OCI-LY3 (cell line): ENCODE measurements around the gene IL13.

ENCODE experiments used
- H2AFZ ChIP-seq: fragments of 200-600, 300-600 bp; shearing (Covaris generic); 2 replicates; pipeline ENCODE4 v1.6.0; 2014; ENCODE audit warnings: antibody characterized with exemption, low read depth, low read length
- H3K27ac ChIP-seq: fragments of 200-600, 300-600 bp; sonication (generic); 2 replicates; pipeline ENCODE4 v1.5.1; 2014; ENCODE audit warnings: mild to moderate bottlenecking, low read length, moderate library complexity, mixed read lengths
- H3K27me3 ChIP-seq: fragments of 200-600, 300-600 bp; sonication (generic); 2 replicates; pipeline ENCODE4 v1.6.1; 2014; ENCODE audit warnings: low read depth, low read length, mixed read lengths
- H3K36me3 ChIP-seq: fragments of 200-600, 300-600 bp; sonication (generic); replicated peaks from 2 replicates; pipeline ENCODE3; 2014; ENCODE audit warnings: low read depth, low read length, mixed read lengths
- H3K4me1 ChIP-seq: fragments of 300-600, 200-600 bp; sonication (generic); 2 replicates; pipeline ENCODE4 v1.6.1; 2014; ENCODE audit warnings: low read length, mixed read lengths
- H3K4me2 ChIP-seq: fragments of 200-600, 300-600 bp; sonication (generic); 2 replicates; pipeline ENCODE4 v1.6.1; 2014; ENCODE audit warnings: low read length, mixed read lengths
- H3K4me3 ChIP-seq: fragments of 300-600, 200-600 bp; sonication (generic); 2 replicates; pipeline ENCODE4 v1.5.1; 2014; ENCODE audit warnings: antibody characterized with exemption, mild to moderate bottlenecking, low read length, moderate library complexity
- H3K79me2 ChIP-seq: fragments of 300-600, 200-600 bp; shearing (Covaris generic); 2 replicates; pipeline ENCODE4 v1.6.1; 2014; ENCODE audit warnings: mild to moderate bottlenecking, low read length, mixed read lengths
- H3K9ac ChIP-seq: fragments of 300-600, 200-600 bp; shearing (Covaris generic); 2 replicates; pipeline ENCODE4 v1.6.0; 2014; ENCODE audit warnings: mild to moderate bottlenecking, low read length, moderate library complexity
- H3K9me3 ChIP-seq: fragments of 200-600, 300-600 bp; shearing (Covaris generic); 2 replicates; pipeline ENCODE4 v1.6.1; 2014; ENCODE audit warnings: low read length, mixed read lengths; ENCODE audit not compliant: insufficient read depth
- H4K20me1 ChIP-seq: fragments of 200-600, 300-600 bp; sonication (generic); 2 replicates; pipeline ENCODE4 v1.6.1; 2016; ENCODE audit warnings: low read length, mixed read lengths; ENCODE audit not compliant: insufficient read depth
- EZH2phosphoT487 ChIP-seq: fragments of 200-600 bp; shearing (Covaris generic); IDR thresholded peaks from 2 replicates; pipeline ENCODE4 v1.6.1; 2018; ENCODE audit warnings: antibody characterized with exemption, mixed run types, low read depth
- TF ChIP-seq, protein P1 (sequence below): fragments of 200-600, 300-600 bp; sonication (generic); IDR thresholded peaks from 2 replicates; pipeline ENCODE4 v1.5.1; 2014; ENCODE audit warnings: antibody characterized with exemption, low read length, low read depth

The IL13 gene

DNA sequence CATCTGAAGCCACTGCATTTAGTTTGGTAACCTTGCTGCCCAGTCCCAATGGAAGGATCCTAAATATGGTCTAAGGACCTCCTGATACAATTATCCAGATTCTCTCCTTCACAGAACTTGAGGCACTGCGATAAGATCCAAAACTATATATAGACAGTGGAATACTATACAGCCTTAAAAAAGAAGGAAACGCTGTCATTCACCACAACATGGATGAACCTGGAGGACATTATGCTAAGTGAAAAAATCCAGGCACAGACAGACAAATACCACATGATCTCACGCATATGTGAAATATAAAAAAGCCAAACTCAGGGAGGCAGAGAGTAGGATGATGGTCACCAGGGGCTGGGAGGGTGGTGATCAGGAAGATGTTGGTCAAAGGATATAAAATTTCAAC, 13.0 kb downstream of the IL13 start:
- no peak overlapping the region for H3K9ac ChIP-seq
- no peak overlapping the region for H3K4me3 ChIP-seq
- no peak overlapping the region for H3K4me2 ChIP-seq
- no peak overlapping the region for H2AFZ ChIP-seq
- H3K27ac ChIP-seq, result no peak overlapping the region
- no peaks in the 10 kb centered on the region for H3K36me3 ChIP-seq
- no peaks in the 10 kb centered on the region for H3K79me2 ChIP-seq
- peaks cover 1% of the 10 kb centered on the region for H3K27me3 ChIP-seq
- H3K9me3 ChIP-seq, result no peaks in the 10 kb centered on the region
- TF ChIP-seq EZH2phosphoT487, result no peak
- TF ChIP-seq, protein P1, sequence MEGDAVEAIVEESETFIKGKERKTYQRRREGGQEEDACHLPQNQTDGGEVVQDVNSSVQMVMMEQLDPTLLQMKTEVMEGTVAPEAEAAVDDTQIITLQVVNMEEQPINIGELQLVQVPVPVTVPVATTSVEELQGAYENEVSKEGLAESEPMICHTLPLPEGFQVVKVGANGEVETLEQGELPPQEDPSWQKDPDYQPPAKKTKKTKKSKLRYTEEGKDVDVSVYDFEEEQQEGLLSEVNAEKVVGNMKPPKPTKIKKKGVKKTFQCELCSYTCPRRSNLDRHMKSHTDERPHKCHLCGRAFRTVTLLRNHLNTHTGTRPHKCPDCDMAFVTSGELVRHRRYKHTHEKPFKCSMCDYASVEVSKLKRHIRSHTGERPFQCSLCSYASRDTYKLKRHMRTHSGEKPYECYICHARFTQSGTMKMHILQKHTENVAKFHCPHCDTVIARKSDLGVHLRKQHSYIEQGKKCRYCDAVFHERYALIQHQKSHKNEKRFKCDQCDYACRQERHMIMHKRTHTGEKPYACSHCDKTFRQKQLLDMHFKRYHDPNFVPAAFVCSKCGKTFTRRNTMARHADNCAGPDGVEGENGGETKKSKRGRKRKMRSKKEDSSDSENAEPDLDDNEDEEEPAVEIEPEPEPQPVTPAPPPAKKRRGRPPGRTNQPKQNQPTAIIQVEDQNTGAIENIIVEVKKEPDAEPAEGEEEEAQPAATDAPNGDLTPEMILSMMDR, result no peak
- H3K4me1 ChIP-seq, result peaks cover 41% of the 10 kb centered on the region
- no peaks in the 10 kb centered on the region for H4K20me1 ChIP-seq

DNA sequence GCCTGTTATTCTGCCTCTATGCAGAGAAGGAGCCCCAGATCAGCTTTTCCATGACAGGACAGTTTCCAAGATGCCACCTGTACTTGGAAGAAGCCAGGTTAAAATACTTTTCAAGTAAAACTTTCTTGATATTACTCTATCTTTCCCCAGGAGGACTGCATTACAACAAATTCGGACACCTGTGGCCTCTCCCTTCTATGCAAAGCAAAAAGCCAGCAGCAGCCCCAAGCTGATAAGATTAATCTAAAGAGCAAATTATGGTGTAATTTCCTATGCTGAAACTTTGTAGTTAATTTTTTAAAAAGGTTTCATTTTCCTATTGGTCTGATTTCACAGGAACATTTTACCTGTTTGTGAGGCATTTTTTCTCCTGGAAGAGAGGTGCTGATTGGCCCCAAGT, 15.5 kb downstream of the IL13 start:
- Histone ChIP-seq H3K4me3 (peak overlapping the region; percentile 80), H3K27me3 (peaks cover 13% of the 10 kb centered on the region), H3K4me2 (peak overlapping the region; percentile 89), H3K27ac (no peak overlapping the region), H4K20me1 (no peaks in the 10 kb centered on the region), H3K36me3 (no peaks in the 10 kb centered on the region), H2AFZ (no peak overlapping the region), H3K79me2 (no peaks in the 10 kb centered on the region), H3K9me3 (no peaks in the 10 kb centered on the region), H3K4me1 (peaks cover 43% of the 10 kb centered on the region), H3K9ac (no peak overlapping the region)
- no peak for TF ChIP-seq EZH2phosphoT487
- TF ChIP-seq, protein P1, result no peak

DNA sequence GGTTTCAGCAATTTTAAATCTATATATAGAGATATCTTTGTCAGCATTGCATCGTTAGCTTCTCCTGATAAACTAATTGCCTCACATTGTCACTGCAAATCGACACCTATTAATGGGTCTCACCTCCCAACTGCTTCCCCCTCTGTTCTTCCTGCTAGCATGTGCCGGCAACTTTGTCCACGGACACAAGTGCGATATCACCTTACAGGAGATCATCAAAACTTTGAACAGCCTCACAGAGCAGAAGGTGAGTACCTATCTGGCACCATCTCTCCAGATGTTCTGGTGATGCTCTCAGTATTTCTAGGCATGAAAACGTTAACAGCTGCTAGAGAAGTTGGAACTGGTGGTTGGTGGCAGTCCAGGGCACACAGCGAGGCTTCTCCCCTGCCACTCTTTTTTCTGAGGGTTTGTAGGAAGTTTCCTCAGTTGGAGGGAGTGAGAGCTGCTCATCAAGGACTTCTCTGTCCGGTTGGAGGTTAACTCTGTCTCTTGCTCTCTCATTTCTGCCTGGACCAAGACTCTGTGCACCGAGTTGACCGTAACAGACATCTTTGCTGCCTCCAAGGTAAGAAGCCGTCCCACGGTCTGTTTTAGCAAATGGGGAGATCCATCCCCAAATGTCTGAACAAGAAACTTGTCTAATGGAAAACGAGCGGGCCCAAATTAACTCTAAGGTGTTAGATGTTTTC, 16.1 kb downstream of the IL13 start, which contains the start of gene IL4:
Gene IL4, plus strand, starts transcription at position 51 of the 692 bp plus-strand sequence. Its CDS starts 62 bp downstream, at position 113.
- no peaks in the 10 kb centered on the region for H4K20me1 ChIP-seq
- H3K4me2 ChIP-seq, result peak within 1 kb of the TSS; percentile 89
- H3K4me3 ChIP-seq, result peak within 1 kb of the TSS; percentile 80
- H3K9ac ChIP-seq, result peak within 1 kb of the TSS; percentile 23
- 0 out of 2 replicates have a peak within 1 kb of the TSS, but pooled peaks have one; percentile 23 for H2AFZ ChIP-seq
- peaks cover 13% of the 10 kb centered on the region for H3K27me3 ChIP-seq
- H3K79me2 ChIP-seq, result no peaks in the 10 kb centered on the region
- H3K36me3 ChIP-seq, result no peaks in the 10 kb centered on the region
- H3K27ac ChIP-seq, result peak within 1 kb of the TSS; percentile 15
- H3K9me3 ChIP-seq, result no peaks in the 10 kb centered on the region
- peaks cover 43% of the 10 kb centered on the region for H3K4me1 ChIP-seq
- TF ChIP-seq EZH2phosphoT487, result no peak
- TF ChIP-seq, protein P1, result no peak

DNA sequence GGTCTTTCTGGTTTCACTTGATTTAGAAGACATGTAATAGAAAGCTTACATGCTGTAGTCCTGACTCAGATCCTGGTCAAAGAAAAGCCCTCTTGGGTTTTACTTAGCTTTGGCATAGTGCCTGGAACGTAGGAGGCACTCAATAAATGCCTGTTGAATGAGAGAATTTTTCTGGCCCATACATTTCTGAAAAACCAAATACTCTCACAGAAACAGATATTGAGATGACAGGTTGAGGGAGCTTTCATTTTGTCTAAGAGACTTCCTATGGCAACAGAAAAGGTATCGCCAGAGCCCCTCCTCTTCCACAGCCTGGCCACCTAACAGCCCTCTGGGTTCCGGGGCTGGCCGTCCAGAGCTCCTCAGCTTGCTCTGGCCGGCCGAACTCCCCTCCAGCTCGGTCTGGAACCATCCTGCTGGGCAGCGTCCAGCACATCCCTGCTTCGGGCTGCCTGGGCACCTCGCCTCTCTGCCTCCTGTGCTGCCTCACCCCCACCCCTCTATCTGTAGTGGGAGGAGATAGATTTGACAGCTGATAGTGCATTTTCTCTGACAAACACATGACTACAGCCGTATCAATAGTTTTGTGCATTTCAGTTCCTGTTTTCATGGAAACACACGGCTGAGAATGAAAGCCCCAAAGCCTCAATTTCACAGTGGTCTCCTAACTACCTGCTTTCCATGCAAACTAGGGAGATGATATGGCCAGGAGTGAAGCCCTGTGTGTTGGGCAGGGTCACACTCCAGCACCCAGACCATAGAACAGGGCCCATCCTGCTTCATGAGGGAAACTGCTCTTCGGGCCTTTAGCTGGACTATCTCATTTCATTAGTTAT, 16.9 kb downstream of the IL13 start:
- Histone ChIP-seq H3K9me3 (no peaks in the 10 kb centered on the region), H3K4me3 (peak overlapping the region; percentile 80), H3K9ac (peak overlapping the region; percentile 23), H2AFZ (peak overlapping the region; percentile 23; the same call in 1 of the 2 replicates), H3K4me1 (peaks cover 43% of the 10 kb centered on the region), H3K4me2 (peak overlapping the region; percentile 89), H3K27ac (peak overlapping the region; percentile 15), H4K20me1 (no peaks in the 10 kb centered on the region), H3K36me3 (no peaks in the 10 kb centered on the region), H3K79me2 (no peaks in the 10 kb centered on the region), H3K27me3 (peaks cover 13% of the 10 kb centered on the region)
- no peak for TF ChIP-seq EZH2phosphoT487
- TF ChIP-seq, protein P1, result no peak
